AG10803 (cell line): Measurements from ENCODE around the gene TASP1.

Experiments used
- DNase-seq: peaks from one replicate; pipeline ENCODE4 v3.0.0; 2010; ENCODE audit warnings: low read depth
- H3K4me3 ChIP-seq: 2 replicates; pipeline ENCODE4 v1.5.1; 2011; ENCODE audit warnings: mild to moderate bottlenecking, low read length, control low read depth
- TF ChIP-seq, protein P1 (sequence below): conservative IDR thresholded peaks from 2 replicates; pipeline ENCODE4 v1.5.1; 2011; ENCODE audit warnings: mild to moderate bottlenecking, low read length, control low read depth, inconsistent platforms

Gene TASP1

DNA sequence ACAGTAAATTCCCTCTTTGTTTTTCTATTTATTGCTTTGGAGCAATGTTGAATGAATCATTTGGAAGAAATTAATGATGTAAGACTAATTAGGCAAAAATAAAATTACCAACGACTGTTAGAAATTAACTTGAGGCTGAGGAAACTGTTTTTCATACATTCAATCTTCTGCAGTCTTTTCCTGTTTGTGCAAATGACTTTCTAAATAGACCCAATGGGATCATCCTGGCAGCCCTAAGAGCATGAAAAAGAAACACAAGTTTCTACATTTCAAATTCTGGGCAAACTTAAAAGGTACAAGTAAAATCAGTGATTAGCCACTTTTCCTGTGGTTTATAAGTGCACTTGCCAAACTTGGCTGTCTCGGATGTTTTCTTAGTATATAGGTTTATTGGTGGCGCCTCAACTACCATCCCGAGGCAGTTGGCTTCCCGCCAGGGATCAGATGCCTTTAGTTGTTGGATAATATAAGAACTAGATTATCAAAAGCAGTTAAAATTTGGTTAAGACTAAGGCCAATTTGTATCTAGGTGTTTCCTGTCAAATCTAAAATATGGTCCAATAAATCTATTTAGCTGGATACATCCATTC lies 236.5 kb downstream of the TASP1 start:
- DNase-seq = no peak
- H3K4me3 ChIP-seq = no peak overlapping the region

DNA sequence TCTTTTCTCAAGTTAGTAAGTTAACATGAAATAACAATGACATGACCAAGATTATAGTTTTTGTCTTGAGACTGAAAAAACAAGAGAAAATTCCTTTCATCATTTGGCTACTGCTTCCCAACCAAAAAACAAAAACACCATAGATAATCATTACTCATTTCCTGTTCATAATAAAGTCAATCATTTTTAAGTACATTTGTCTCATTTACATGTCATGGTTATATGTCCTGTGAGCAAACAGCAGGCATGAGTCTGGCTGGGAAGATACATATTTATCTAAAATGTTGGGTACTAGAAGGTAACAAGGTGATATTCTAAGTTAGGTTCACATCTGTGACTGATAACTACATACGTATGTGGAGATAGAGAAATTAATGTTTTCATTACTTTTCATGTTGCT lies 237.1 kb downstream of the TASP1 start:
- no peak overlapping the region for H3K4me3 ChIP-seq
- TF ChIP-seq, protein P1, sequence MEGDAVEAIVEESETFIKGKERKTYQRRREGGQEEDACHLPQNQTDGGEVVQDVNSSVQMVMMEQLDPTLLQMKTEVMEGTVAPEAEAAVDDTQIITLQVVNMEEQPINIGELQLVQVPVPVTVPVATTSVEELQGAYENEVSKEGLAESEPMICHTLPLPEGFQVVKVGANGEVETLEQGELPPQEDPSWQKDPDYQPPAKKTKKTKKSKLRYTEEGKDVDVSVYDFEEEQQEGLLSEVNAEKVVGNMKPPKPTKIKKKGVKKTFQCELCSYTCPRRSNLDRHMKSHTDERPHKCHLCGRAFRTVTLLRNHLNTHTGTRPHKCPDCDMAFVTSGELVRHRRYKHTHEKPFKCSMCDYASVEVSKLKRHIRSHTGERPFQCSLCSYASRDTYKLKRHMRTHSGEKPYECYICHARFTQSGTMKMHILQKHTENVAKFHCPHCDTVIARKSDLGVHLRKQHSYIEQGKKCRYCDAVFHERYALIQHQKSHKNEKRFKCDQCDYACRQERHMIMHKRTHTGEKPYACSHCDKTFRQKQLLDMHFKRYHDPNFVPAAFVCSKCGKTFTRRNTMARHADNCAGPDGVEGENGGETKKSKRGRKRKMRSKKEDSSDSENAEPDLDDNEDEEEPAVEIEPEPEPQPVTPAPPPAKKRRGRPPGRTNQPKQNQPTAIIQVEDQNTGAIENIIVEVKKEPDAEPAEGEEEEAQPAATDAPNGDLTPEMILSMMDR = no peak
- DNase-seq = no peak

More for the DNA sequence above, 236.5 kb downstream of the TASP1 start:
- TF ChIP-seq, protein P1 = no peak

DNA sequence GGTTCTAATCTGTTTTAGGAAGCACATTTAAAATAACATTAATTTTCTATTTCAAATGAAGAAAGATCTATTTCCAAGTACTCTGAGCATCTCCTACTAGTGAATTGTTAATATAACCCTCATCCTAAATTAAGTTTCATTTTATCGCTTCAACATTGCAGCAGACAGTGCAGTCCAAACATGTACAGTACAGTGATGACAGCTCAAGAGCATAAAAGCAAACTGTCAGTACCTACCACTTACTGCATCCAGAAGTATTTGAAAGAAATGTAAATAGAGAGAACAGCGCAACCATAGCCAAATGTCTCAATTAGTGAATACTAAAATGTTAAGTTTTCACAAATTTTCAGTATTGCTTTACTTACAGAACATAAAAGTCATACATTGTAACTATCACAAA lies 238.3 kb downstream of the TASP1 start:
- TF ChIP-seq, protein P1 = no peak
- no peak for DNase-seq

DNA sequence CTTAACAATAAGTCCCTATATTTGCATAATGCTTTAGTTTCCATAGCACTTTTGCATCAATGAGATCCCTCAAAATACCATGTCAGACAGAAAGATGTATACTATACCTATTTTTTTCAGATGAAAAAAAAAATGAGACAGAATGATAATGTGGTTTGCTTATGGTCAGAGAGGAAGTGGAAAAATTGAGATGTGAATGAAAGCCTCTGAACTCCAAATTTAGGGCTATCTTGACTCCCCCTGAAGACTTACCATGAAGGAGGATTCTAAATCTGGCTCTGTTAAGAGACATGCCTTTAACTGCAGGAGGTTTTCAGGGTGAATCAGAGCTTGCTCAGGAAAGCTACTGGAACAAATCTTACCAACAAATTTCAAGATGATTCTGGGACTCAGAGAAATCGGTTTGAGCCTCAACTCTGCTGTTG lies 241.4 kb downstream of the TASP1 start:
- DNase-seq = peak; percentile 59
- TF ChIP-seq, protein P1 = no peak
- no peak overlapping the region for H3K4me3 ChIP-seq

More for the DNA sequence above, 238.3 kb downstream of the TASP1 start:
- no peak overlapping the region for H3K4me3 ChIP-seq

DNA sequence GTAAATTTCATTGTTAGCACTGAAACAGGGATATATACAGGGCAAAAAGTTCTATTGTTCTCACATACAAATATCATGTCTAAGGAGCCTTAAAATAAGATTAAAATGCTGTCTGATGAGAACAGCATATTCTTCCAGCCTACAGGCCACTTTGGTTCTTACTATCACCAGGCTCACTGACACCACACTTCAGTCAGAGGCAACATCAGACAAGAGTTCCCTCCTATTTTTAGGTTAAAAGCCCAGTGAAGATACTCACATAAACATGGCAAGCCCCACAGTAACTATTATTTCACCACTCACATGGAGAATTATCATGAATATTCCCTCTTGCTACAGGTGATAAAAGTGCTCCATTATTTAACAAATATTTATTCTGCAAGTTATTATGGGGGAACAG lies 241.9 kb downstream of the TASP1 start:
- no peak for DNase-seq
- TF ChIP-seq, protein P1 = no peak
- H3K4me3 ChIP-seq = no peak overlapping the region

DNA sequence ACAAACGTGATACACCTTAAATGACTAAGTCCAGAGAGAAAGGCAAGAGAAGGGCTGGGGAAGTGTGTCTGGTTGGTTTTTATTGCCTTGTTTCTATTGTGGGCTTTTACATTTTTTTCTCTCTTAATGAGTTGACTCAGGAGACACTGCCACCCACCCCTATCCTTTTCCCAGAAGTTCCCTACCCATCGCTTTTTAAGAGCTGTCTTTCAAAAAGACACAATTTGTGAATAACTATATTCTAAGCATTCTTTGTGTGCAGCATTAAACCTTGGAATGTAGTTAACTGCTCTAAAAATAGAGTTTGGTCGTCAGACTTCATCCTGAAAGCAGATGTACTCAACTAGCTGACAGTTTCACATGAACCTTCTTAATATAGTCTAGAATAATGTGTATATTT lies 242.7 kb downstream of the TASP1 start:
- no peak overlapping the region for H3K4me3 ChIP-seq
- DNase-seq = peak; percentile 83
- TF ChIP-seq, protein P1 = no peak

DNA sequence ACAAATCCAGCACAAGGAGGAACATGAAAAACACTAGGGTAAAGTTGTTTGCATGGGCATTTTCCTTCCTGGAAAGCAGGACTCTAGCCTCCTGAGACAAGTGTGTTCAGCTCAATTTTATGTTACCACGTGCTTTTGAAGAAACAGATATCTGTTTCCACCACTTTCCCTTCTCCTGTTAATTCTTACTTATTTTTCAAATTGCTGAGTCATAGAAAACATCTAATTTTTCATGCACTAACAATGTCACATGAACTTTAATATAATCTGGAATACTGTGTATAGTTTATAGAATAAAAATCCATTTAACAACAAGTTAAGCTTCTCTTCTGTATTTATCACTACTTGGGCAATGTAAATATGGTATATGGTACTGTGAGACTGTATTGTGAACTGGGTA lies 243.5 kb downstream of the TASP1 start:
- TF ChIP-seq, protein P1 = no peak
- no peak for DNase-seq
- no peak overlapping the region for H3K4me3 ChIP-seq
